GM21528 (cell line): ENCODE results near the gene FAHD2A.
"Not testable (repeated sequence)": the region's sequence is repeated elsewhere in the genome, so short reads cannot be mapped to it uniquely, and the experiment has no call there.

ENCODE experiments used
- ATAC-seq: cut with Tn5 transposase; IDR thresholded peaks from one replicate; pipeline ENCODE4 v1.9.1; 2021; ENCODE audit warnings: mild to moderate bottlenecking, moderate library complexity; ENCODE audit not compliant: unreplicated experiment, low FRiP score

Gene FAHD2A

GRCh38 chr2:95433373-95433772 lies 30.9 kb downstream of the FAHD2A start:
- not testable (repeated sequence) for ATAC-seq

DNA sequence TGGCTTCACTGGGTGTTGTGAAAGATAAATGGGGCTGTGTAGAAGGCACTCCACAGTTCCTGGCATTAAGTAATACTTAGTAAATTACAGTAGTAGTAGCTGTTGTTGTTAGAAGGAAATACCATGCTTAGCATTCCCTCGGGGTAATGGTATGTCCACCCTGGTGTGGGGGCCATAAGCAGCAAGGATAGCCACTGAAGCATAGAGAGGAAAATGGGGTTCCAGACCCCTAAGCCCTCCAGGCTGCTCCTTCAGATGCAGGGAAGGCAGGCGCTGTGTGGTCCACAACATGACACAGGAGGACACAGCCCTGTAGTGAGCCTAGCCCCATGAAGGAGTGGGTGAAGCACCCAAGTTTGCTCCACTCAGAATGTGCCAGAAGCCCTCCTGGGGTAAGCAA lies 31.5 kb downstream of the FAHD2A start:
- not testable (repeated sequence) for ATAC-seq

DNA sequence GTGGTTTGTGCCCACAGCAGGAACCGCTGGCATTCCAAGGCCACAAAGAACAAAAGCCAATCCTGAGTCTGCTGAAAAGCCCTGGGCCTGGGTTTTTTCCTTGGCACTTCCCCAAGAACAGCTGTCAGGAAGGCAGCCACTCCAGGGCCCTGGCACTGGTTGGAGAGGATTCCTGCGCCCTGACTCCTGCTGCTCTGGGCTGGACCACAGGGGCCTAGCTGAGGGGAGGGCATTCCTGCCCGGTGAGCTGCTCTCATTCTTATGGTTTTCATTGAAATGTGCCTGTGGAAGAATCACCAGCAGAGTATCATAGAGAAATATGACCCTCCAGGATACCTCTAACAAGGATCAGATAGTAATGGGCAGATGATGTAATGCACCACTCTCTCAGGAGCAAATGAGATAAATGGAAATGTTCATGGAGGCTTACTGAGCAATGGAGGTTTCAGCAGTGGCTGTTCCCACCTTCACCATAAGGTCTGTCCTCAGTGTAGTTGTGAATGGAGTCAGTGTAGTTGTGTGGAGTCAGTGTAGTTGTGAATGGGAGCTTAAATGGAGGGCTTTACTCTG lies 32.1 kb downstream of the FAHD2A start:
- ATAC-seq, result not testable (repeated sequence)

GRCh38 chr2:95435162-95435871 lies 32.8 kb downstream of the FAHD2A start:
- not testable (repeated sequence) for ATAC-seq

DNA sequence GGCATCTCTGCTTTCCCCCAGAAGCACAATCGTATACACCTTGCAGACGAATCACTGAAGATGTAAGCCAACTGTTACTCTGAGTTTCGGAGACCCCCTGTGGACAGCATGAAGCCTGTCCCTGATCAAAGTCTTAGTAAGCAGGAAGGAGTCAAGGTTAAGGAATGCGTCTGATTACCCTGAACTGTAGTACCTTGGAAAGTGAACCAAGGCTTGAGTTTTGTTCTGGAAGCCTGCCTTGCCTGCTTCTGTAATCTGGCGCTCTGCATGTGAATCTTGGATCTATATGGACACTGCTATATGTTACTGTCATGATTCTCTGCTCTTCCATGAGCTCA lies 33.3 kb downstream of the FAHD2A start:
- ATAC-seq, result not testable (repeated sequence)

DNA sequence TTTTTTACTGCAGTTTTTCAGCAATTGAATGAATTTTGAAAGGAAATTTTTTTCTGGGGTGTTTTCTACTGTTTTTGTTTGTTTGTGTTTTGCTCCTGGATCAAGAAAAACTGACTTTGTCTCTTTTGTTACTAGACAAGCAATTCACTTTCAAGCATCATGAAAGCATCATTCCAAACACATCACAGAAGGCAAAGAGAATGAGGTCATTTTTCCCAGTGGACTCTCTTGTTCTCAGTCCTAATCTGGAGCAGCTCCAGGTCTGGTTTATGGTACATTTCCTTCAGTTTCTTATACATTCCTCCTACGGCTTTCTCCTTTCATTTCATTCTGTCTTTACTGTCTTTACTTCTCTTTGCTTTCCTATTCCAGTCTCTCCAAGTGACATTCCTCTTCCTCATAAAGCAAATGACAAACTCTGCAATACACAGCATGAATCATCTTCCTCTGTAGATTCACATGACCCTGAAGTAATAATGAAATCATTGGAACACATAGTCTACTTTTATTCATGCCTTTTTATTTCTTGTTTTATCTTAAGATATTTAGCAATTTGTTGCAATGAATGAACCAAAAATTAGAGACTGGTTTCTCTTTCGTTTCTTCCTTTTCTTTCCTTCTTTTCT lies 40.1 kb downstream of the FAHD2A start:
- ATAC-seq, result not testable (repeated sequence)

- not testable (repeated sequence) for ATAC-seq
These were observed 42.8 kb downstream of the FAHD2A start for GRCh38 chr2:95445317-95445716.

DNA sequence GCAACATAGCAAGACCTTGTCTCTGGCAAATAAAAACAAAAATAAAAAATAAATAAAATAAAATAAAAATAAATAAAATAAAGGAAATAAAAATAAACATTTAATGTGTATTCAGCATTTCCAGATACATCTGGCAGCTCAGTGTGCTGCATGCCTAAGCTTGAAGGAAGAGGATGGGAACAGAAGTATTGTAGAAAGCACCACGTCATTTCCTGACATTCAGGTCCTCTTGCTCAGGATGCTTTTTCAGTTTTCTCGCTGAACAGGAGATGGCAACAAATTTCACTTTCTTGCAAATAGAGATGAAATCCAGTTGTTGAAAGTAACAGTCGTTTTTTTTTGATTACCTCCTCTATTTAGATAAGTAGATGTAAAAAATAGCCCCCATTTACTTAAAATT lies 60.8 kb downstream of the FAHD2A start:
- ATAC-seq, result not testable (repeated sequence)
